GM04503 (cell line): ENCODE measurements around the gene PARD6G.

ENCODE experiments used
- DNase-seq: peaks from one replicate; pipeline ENCODE4 v3.0.0-alpha.2; 2012; ENCODE audit warnings: low read depth

Gene PARD6G

DNA sequence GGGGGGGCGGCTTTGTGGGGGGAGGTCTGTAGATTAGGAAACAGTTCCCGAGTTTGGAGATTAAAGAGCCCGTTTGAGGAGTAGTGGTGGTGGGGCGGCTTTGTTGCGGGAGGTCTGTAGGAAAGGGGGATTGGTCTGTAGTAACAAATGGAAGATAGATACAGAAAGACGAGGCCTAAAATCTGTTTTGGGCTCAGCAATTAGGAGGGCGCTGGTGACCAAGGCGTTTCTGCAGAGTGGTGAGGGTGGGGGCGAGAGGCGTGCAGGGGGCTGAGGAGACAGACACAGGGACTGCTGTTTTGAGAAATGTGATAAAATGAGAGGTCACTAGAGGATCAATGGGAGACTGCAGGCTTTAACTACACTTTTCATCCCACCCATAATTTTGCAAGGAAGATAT, 139.9 kb downstream of the PARD6G start:
- DNase-seq: no peak
